SK-N-MC (cell line): ENCODE results near the gene TBCB.

Source experiments
- EZH2 ChIP-seq: fragments of 200-600 bp; sonication (generic); IDR thresholded peaks from one replicate; pipeline ENCODE4 v1.6.1; 2017; ENCODE audit warnings: antibody characterized with exemption
- POLR2AphosphoS5 ChIP-seq: IDR thresholded peaks from 2 replicates; pipeline ENCODE4 v1.6.1; 2012; ENCODE audit warnings: mild to moderate bottlenecking, low read depth, low read length, borderline replicate concordance

DNA sequence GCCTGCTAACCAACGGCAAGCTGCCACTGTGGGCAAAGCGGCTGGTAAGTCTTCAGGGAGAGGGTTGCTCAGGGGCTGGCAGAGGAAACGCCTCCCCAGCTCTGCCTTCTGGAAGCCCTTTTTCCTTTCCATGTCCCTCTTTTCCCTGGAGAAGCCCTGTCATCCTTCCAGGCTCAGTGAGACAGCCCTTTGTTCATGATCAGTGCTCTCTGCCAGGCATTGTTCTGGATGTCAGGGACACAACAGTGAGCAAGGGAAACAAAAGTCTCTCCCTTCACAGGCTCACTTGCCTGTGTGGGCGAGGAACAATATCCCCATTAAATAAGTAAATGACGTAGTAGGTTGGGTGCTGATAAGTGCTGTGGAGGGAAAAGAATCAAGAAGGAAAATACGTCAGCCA lies 18.2 kb upstream of the TBCB start:
- no peak for TF ChIP-seq POLR2AphosphoS5
- no peak for TF ChIP-seq EZH2
